ENCODE data around the gene MLLT10. TPM values are rescaled to one million over a fixed set of nuclear protein-coding genes. Genes with fewer than 3 reads are reported as not detected.

Gene MLLT10
- polyA plus RNA-seq, 4 donors: 8.9 to 34.3 (median 13.4) TPM

- H3K4me3 ChIP-seq (ENCODE audit: low read depth in 1 of 3, low read length in 3 of 3): no peak overlapping the region
- no peaks in the 10 kb centered on the region for H3K9me3 ChIP-seq (ENCODE audit: control insufficient read depth in 2 of 2, insufficient read depth in 1 of 2, low read depth in 1 of 2, low read length in 1 of 2)
- peaks cover 0 to 28% (median 0%) of the 10 kb centered on the region in 3 donors for H3K4me1 ChIP-seq (ENCODE audit: control insufficient read depth in 3 of 3, insufficient read depth in 2 of 3, low read depth in 1 of 3, low read length in 2 of 3)
- DNase-seq (no peak), FAIRE-seq (no peak)
- no peaks in the 10 kb centered on the region for H3K36me3 ChIP-seq (ENCODE audit: control insufficient read depth in 3 of 3, insufficient read depth in 2 of 3, low read depth in 1 of 3, low read length in 3 of 3)
- peaks cover 0 to 16% (median 5%) of the 10 kb centered on the region in 3 donors for H3K27me3 ChIP-seq (ENCODE audit: control insufficient read depth in 3 of 3, insufficient read depth in 3 of 3, low read length in 3 of 3)
- H3K27ac ChIP-seq (ENCODE audit: low read depth in 1 of 3, low read length in 2 of 3): peak overlapping the region in 1 of 3 donors; percentile 45
- WGBS, 3 donors: 77 to 83% (median 81%) methylated on average over 2 of the region's 2 CpGs
Observed at GRCh38 chr10:21512573-21513404, 21.2 kb upstream of the MLLT10 start.

GRCh38 chr10:21513405-21513788, 20.6 kb upstream of the MLLT10 start:
- FAIRE-seq: no peak
- 82 to 87% (median 85%) methylated on average over 1 of the region's 1 CpG for WGBS, 3 donors
- Histone ChIP-seq H3K27ac (ENCODE audit: low read depth in 1 of 3, low read length in 2 of 3) (no peak overlapping the region), H3K36me3 (ENCODE audit: control insufficient read depth in 3 of 3, insufficient read depth in 2 of 3, low read depth in 1 of 3, low read length in 3 of 3) (no peaks in the 10 kb centered on the region), H3K27me3 (ENCODE audit: control insufficient read depth in 3 of 3, insufficient read depth in 3 of 3, low read length in 3 of 3) (peaks cover 0 to 16% (median 5%) of the 10 kb centered on the region in 3 donors), H3K4me1 (ENCODE audit: control insufficient read depth in 3 of 3, insufficient read depth in 2 of 3, low read depth in 1 of 3, low read length in 2 of 3) (peaks cover 0 to 28% (median 0%) of the 10 kb centered on the region in 3 donors), H3K9me3 (ENCODE audit: control insufficient read depth in 2 of 2, insufficient read depth in 1 of 2, low read depth in 1 of 2, low read length in 1 of 2) (no peaks in the 10 kb centered on the region), H3K4me3 (ENCODE audit: low read depth in 1 of 3, low read length in 3 of 3) (no peak overlapping the region)
- DNase-seq: no peak

DNA sequence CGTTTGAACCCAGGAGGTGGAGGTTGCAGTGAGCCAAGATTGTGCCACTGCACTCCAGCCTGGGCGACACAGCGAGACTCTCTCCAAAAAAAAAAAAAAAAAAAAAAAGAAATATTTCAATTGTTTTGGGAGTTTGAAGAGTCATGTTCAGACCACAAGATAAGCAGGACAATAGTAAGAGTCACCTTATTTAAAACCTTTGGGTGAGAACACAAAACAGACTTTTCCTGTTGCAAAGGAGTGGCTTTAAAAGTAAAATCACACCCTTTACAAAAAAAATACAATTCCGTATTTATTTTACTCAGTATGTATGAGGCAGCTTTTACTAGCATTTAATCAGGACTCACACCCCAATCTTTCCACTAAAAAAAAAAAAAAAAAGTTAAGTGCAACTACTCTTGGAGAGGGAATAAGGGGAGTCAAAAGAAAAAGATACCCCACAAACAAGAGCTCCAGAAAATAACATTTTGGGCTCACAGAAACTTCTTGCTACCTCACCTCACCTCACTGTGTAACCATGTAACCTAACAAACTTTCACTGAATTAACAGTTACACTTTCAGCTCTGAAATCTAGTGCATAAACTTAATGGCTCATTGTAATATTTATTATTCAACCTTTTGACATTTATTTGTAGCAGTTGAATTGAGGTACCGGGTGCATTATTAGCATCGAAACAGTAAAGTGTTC, 19.8 kb upstream of the MLLT10 start:
- H3K27ac ChIP-seq (ENCODE audit: low read depth in 1 of 3, low read length in 2 of 3): no peak overlapping the region
- no peaks in the 10 kb centered on the region for H3K9me3 ChIP-seq (ENCODE audit: control insufficient read depth in 2 of 2, insufficient read depth in 1 of 2, low read depth in 1 of 2, low read length in 1 of 2)
- peaks cover 0 to 16% (median 8%) of the 10 kb centered on the region in 3 donors for H3K27me3 ChIP-seq (ENCODE audit: control insufficient read depth in 3 of 3, insufficient read depth in 3 of 3, low read length in 3 of 3)
- no peaks in the 10 kb centered on the region for H3K36me3 ChIP-seq (ENCODE audit: control insufficient read depth in 3 of 3, insufficient read depth in 2 of 3, low read depth in 1 of 3, low read length in 3 of 3)
- WGBS, 3 donors: 85 to 92% (median 86%) methylated on average over 4 to 6 of the region's 6 CpGs
- no peak for FAIRE-seq
- H3K4me1 ChIP-seq (ENCODE audit: control insufficient read depth in 3 of 3, insufficient read depth in 2 of 3, low read depth in 1 of 3, low read length in 2 of 3): peaks cover 0 to 33% (median 0%) of the 10 kb centered on the region in 3 donors
- no peak for DNase-seq
- H3K4me3 ChIP-seq (ENCODE audit: low read depth in 1 of 3, low read length in 3 of 3): peak overlapping the region in 1 of 3 donors; percentile 63

DNA sequence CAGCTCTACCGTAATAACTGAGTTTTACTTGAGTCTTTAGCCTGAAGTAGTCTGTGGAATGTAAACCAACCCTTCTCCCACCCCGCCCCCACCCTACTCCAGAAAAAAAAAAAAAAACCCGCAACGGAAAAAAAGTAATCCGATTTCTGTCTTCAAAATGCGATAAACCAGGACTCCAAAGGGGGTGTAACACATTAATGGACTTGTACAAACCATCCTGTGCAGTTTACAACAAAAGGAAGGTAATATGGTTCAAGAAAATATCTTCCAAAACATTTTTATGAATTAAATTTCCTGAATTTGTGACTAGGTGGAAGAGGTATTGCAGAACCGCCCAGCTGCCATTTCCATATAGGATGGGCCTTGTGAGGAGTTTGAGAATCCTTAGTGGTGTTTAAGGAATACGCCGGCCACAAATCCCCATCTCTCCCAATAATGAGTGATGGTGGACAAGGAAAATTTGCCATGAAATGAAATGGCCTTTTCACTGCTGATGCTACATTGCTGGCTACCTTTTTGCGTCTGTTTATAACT, 19.1 kb upstream of the MLLT10 start:
- DNase-seq (no peak), FAIRE-seq (no peak)
- H3K36me3 ChIP-seq (ENCODE audit: control insufficient read depth in 3 of 3, insufficient read depth in 2 of 3, low read depth in 1 of 3, low read length in 3 of 3): no peaks in the 10 kb centered on the region
- H3K27me3 ChIP-seq (ENCODE audit: control insufficient read depth in 3 of 3, insufficient read depth in 3 of 3, low read length in 3 of 3): peaks cover 0 to 16% (median 3%) of the 10 kb centered on the region in 3 donors
- 79 to 86% (median 85%) methylated on average over 10 of the region's 10 CpGs for WGBS, 3 donors
- peaks cover 0 to 38% (median 0%) of the 10 kb centered on the region in 3 donors for H3K4me1 ChIP-seq (ENCODE audit: control insufficient read depth in 3 of 3, insufficient read depth in 2 of 3, low read depth in 1 of 3, low read length in 2 of 3)
- no peaks in the 10 kb centered on the region for H3K9me3 ChIP-seq (ENCODE audit: control insufficient read depth in 2 of 2, insufficient read depth in 1 of 2, low read depth in 1 of 2, low read length in 1 of 2)
- H3K27ac ChIP-seq (ENCODE audit: low read depth in 1 of 3, low read length in 2 of 3): no peak overlapping the region
- H3K4me3 ChIP-seq (ENCODE audit: low read depth in 1 of 3, low read length in 3 of 3): peak overlapping the region in 1 of 3 donors; percentile 63

GRCh38 chr10:21515361-21516241, 18.4 kb upstream of the MLLT10 start:
- 53 to 57% (median 55%) methylated on average over 15 of the region's 15 CpGs for WGBS, 3 donors
- FAIRE-seq (no peak), DNase-seq (no peak)
- H3K9me3 ChIP-seq (ENCODE audit: control insufficient read depth in 2 of 2, insufficient read depth in 1 of 2, low read depth in 1 of 2, low read length in 1 of 2): no peaks in the 10 kb centered on the region
- peak overlapping the region in 2 of 3 donors; percentile 63 to 69 for H3K4me3 ChIP-seq (ENCODE audit: low read depth in 1 of 3, low read length in 3 of 3)
- H3K4me1 ChIP-seq (ENCODE audit: control insufficient read depth in 3 of 3, insufficient read depth in 2 of 3, low read depth in 1 of 3, low read length in 2 of 3): peaks cover 0 to 36% (median 0%) of the 10 kb centered on the region in 3 donors
- H3K36me3 ChIP-seq (ENCODE audit: control insufficient read depth in 3 of 3, insufficient read depth in 2 of 3, low read depth in 1 of 3, low read length in 3 of 3): no peaks in the 10 kb centered on the region
- peak overlapping the region in 1 of 3 donors; percentile 70 for H3K27ac ChIP-seq (ENCODE audit: low read depth in 1 of 3, low read length in 2 of 3)
- peaks cover 0 to 16% (median 3%) of the 10 kb centered on the region in 3 donors for H3K27me3 ChIP-seq (ENCODE audit: control insufficient read depth in 3 of 3, insufficient read depth in 3 of 3, low read length in 3 of 3)

DNA sequence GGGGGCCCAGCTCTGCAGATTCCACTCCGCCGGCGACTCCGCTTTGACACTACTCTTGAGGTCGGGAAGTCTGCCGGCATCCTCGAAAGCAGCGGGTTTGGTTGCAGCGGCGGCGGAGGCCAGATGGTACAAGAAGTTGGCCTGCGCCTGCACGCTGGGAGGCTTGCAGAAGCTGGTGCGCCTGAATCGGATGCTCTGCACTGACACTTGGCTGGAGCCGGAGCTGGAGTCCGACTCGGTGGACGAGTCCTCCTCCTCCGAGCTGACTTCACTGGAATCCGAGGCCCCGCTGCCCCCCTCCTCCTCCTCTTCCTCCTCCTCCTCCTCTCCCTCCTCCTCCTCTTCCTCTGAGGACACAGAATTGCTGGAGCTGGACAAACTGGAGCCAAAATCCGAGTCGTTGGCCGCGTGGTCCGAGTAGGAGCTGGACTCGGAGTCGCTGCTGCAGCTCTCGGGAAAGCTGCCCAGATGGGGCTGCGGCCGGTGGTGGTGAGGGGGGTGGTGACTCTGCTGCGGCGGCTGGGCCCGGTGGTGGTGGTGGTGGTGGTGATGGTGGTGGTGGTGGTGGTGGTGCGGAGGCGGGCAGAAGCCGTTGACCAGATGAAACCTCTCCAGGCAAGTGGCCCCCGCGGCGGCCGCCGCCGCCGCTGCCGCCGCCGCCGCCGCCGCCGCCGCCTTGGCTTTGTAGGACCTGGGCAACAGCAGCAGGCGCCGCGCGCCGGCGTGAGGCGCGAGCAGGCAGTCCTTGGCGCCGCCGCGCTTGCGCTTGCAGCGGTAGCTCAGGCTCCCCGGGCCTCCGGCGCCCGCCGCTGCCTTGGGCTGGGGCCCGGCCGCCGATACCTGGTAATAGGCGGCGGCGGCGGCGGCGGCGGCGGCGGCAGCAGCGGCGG, 17.5 kb upstream of the MLLT10 start:
- peak overlapping the region; percentile 41 to 69 (median 63) for H3K4me3 ChIP-seq (ENCODE audit: low read depth in 1 of 3, low read length in 3 of 3)
- peaks cover 0 to 16% (median 3%) of the 10 kb centered on the region in 3 donors for H3K27me3 ChIP-seq (ENCODE audit: control insufficient read depth in 3 of 3, insufficient read depth in 3 of 3, low read length in 3 of 3)
- H3K27ac ChIP-seq (ENCODE audit: low read depth in 1 of 3, low read length in 2 of 3): peak overlapping the region in 1 of 3 donors; percentile 70
- no peak for FAIRE-seq
- WGBS, 3 donors: 0 to 1% (median 0%) methylated on average over 44 to 86 of the region's 86 CpGs
- peak; percentile 47 to 81 for DNase-seq
- H3K9me3 ChIP-seq (ENCODE audit: control insufficient read depth in 2 of 2, insufficient read depth in 1 of 2, low read depth in 1 of 2, low read length in 1 of 2): no peaks in the 10 kb centered on the region
- H3K4me1 ChIP-seq (ENCODE audit: control insufficient read depth in 3 of 3, insufficient read depth in 2 of 3, low read depth in 1 of 3, low read length in 2 of 3): peaks cover 0 to 30% (median 0%) of the 10 kb centered on the region in 3 donors
- H3K36me3 ChIP-seq (ENCODE audit: control insufficient read depth in 3 of 3, insufficient read depth in 2 of 3, low read depth in 1 of 3, low read length in 3 of 3): no peaks in the 10 kb centered on the region

Measured in small intestine (tissue), 7 donors.